HG02973 (cell line): Measurements from ENCODE around the gene CCRL2.
"Not testable (repeated sequence)": the region's sequence is repeated elsewhere in the genome, so short reads cannot be mapped to it uniquely, and the experiment has no call there.

Source experiments
- ATAC-seq: cut with Tn5 transposase; IDR thresholded peaks from one replicate; pipeline ENCODE4 v1.9.1; 2021; ENCODE audit warnings: moderate library complexity; ENCODE audit not compliant: unreplicated experiment

The CCRL2 gene

DNA sequence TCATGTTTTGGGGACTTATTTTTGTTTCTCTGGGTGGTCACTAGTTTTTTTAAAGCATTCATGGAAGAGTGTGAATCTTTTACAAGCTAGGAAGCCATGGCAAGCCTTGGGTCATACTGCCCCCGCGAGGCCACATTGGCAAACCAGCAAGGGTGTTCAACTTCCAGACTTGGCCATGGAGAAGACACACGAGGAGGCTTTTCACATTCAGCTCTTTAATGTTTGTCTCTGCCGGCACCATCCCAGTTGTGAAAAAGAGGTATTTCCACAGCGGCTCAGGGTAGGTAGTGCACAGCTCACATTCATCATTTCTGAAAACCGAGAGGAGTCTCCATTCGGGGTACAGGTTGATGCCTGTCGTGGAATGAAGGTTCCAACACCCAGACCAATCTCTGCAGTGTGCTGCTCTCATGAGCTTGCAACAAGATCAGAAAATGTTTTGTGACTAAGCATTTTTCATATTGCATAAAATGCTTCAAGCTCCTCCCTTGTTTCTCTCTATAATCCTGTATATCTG is 28.6 kb upstream of the CCRL2 start:
- ATAC-seq: no peak

DNA sequence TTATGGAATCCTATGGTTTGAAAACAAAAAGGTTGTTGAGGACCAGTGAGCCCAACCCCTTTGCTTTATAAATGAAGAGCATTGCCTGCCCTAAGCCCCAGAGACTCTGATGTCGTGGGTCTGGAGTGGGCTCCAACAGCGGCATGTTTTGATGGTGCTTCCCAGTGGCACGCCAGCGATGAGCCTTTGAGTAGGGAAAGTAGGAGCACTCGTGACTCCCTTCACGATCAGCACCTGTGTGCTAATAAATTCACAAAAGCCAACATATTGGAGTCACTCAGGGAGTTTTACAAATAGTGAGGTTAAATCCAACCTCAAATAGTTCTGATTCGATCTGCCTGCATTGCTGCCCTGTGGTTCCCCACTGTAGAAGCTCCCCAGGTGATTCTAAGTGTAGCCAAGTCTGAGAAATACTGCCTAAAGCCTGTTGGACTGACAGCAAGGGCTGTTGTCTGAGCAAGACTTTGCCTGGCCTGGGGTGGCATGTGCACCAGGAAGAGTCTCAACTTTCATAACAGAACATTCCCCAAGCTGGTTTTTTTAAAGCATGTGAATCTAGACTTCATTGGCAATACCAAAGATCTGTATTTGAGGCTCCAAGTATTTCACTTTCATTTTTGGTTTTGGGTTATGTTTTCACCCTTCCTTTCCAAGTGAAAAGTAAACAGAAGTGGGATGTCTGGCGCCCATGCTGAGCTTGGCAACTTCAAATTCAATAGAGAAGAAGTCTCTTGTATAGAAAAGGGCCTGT is 26.4 kb upstream of the CCRL2 start:
- no peak for ATAC-seq

DNA sequence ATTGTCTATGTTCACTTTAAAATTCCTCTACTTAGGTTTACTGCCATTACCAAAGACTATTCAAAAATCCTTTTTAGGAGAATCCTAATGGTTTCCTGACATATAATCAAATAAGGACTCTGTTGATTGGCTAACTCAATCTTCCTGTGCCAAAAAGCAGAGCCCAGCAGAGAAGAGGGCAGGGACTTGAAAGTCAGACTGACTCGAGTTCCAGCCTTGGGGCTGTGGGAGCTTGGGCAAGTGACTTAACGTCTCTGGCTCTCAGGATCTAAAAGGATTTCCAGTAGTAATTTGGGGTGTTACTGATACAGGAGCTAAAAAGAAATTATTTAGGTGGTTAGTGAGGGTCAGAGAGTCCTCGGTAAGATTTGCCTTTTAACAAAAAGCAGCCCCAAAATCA is 25.4 kb upstream of the CCRL2 start:
- ATAC-seq: no peak

DNA sequence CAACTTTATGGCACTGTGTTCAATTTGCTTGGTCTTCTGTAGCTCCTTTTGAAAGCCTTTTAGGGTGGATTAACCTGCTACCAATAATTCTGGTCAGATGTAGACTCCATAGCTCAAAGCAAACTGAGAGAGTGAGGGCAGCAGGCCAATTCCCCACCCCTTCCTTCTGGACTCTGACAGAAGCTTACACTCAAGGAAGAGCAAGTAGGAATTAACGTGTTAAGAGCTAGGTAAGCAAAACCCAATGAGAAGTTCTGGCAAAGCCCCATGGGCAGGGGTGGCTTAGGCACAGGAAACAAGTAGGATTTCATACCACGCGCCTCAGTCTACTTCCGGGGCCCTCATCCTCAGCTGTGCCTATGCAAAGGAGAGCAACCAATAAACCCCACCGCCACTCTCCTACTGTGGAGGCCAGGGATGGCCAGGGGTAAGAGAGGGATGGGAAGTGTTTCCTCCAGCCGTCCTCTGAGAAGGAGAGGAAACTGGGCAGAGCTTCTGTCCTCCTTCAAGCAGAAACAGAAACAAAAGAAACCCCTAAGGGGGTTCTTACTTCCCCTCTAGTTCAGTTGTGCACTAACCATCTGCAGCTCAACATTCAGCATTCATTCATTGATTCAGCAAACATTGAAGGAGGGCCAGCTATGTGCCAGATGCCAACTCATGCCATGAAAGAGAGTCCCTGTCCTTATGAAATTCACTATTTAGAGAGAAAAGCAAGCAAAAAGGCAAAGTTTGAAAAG is 23.7 kb upstream of the CCRL2 start:
- ATAC-seq: no peak

DNA sequence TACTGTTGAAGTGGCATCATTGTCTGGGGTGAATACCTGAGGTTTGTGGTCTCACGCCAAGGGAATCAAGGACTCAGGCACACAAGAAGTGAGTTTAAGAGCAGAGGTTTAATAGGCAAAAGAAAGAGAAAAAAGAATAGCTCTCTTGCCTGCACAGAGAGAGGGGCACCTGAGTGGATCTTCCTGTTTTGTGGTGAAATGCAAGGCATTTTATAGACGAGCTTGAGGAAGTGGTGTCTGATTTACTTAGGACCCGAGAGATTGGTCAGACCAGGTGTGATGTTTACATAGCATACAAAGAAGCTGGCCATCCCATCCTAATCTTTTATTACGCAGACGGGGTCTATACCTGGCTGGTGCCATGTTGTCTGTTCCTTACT is 23.1 kb upstream of the CCRL2 start:
- no peak for ATAC-seq

DNA sequence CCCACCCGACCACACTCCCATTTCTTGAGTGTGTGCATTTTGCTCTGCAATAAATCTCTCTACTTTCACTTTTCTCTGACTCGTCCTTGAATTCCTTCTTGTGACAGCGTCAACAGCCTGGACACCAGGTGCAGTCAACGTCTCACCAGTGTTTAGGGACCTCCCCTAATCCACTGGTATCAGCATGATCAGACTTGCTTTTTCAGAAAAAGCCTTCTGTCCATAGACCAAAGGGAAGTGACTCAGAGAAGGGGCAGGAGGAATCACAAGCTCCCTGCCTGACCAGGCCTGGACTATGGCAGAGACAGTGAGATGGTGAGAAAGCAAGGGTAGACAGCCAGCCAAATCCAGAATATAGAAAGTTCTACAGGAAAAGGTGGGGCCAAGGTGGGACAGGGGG is 20.9 kb upstream of the CCRL2 start:
- no peak for ATAC-seq

DNA sequence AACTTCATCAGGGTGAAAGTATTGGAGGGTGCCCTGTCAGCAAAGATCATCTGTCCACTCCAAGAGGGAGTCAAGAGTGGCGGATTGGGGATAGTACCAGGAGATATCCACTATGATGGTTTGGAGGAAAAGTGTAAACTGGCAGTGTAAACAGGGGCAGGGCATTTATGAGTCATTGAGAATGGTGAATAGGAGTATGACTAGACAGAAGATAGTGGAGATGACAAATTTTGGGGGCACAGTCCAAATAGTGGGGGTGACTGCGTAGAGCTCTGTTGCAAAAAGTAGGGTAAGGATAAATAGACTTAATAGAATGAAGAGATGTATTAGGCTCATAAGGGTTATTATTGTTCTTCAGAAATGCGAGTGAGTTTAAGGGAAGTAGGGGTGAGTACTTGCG is 18.2 kb upstream of the CCRL2 start:
- not testable (repeated sequence) for ATAC-seq

DNA sequence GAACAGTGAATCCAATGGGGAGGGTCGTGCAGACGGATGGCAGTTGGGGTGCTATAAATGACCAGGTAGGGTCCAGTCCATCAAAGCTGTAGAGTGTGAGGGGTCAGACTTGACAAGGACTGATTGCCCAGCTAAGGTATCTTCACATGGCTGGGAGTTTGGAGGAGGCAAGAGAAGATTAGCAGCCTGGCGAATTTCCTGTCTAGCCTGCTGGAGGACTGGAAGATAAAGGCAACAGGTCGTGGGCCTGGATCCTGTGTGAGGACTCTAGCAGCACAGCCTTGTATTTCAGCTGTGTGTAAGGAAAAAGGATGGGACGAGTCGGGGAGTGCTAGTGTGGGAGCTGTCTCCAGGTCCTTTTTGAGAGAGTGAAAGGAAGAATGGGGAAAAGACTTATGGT is 17.8 kb upstream of the CCRL2 start:
- no peak for ATAC-seq

DNA sequence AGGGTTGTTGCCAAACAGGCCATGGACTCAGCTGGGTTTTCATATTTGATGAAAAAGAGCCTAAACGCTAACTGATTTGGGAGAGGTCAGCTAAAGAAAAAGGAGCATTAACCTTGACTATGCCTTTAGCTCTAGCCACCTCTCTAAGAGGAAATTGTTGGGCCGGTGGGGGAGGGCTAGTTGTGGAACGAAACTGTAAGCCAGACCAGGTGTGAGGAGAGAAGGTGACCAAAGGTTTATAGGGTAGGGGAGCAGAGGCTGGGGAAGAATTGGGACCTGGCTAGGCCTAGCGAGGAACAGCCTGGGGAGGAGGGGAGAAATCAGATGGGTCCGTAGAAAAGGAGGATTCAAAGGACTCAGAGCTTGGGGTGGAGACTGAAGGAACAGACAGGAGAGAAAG is 15.5 kb upstream of the CCRL2 start:
- not testable (repeated sequence) for ATAC-seq

DNA sequence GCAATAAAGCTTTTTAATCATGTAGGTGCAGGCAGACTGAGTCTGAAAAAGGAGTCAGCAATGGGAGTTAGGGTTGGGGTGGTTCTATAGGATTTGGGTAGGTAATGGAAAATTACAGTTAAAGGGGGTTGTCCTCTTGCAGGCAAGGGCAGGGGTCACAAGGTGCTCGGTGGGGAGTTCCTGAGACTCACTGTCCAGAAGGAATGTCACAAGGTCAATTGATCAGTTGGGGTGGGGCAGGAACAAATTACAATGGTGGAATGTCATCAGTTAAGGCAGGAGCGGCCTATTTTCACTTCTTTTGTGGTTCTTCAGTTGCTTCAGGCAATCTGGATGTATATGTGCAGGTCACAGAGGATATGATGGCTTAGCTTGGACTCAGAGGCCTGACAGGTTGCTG is 14.0 kb upstream of the CCRL2 start:
- ATAC-seq: no peak

DNA sequence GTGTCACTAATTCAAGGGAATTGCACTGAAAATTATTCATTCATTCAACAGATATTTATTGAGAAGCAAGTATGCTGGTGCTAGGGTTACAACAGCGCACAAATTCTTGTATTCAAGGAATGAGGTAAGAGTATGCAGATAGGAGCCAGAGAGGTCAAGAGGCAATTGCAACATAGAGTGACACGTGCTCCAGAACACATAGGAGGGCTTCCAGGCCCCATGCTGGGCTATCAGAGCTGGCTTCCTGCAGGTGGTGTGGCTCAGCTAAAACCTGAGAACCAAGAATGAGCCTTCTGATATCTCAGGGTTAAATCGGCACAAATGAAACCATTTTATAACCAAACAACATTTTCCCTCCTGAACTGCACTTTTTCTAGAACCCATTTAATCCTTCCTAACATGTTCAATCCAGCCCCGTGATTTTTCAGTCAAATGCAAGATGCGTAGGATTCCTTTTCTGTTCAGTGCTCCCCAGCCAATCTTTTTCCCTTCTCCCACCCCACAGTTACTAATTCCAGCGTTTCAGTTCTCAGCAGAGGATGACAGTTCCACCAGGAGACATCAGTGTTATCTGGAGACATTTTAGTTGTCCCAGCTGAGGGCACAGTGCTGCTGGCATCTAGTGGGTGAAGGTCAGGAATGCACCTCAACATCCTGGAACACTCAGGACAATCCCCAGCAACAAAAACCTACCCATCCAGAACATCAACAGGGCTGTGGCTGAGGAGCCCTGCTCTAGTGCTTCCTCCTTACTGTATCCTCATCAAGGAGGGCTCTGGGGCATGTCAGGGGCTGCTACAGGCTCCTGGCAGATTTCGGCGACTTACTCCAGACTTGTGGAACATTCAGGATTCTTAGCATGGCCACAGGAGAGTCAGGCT is 13.3 kb upstream of the CCRL2 start:
- ATAC-seq: no peak

DNA sequence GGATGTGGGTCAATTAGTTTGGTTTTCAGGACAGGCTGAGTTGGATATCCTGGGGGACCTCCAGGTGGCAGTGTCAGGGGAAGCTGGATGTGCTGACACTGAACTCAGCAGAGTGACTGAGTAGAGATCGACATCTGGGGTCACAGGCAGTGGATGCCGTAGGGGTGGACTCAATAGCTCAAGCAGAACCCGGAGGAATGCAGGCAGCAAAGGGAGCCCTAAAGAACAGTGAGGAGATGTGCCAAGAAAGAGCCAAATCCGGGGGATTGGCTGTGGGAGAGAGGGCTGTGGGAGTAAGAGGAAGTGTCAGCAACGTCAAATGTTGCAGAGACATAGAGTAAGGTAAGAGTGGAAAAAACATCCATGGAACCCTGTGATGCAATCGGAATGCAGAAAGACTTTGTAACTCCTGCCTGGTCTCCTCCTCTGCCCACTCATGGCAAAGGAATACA is 11.8 kb upstream of the CCRL2 start:
- no peak for ATAC-seq

DNA sequence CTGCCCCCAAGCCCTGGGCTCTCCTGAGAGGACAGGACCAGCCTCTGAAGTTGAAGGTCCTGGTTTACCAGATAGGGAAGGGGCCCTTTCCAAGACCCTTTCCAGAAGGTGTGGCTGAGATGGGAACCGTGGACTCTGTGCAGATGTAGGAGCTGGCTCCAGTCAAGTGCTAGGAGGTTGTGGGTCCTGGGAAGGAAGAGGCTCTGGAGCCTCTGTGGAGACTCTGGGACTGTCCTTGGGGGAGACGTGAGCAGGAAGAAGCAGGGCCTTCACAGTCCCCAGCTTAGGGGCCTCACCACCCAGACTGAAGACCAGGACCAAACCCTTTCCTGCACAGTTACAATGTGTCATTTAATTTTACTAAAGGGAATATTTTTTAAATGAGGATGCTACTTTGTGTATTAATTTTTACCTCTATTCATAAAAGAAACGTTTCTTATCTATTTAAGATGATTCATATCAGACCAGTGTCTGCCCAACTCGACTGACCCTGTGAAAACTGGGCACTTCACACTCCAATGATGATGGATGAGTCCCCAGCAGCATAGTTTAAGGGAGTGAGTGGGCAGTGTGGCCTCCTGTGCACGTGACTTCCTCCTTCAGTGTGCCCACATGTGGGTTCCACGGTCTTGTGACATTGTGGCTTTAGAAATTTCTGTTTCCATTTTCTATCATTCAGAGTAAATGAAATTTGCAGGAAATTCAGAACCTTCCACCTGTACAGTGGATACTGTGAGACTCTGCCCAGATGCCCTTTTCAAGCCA is 11.1 kb upstream of the CCRL2 start:
- no peak for ATAC-seq

DNA sequence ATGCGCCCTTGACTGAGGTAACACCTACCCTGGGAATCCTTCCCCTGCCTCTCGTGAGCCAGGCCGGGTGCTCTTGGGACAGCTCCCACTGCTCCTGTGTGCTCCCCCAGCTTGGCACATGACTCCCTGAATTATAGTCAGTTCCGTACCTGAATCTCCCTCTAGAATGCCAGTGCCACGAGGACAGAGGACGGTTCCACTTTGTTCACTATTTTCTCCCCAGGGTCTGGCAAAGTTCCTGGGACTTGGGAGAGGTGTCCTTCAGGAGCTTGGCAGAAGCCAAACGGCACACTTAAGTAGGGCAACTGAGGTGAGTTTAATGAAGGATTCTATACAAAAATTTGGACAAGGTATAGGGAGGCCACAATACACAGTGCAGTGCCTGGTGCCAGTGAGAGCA is 9.9 kb upstream of the CCRL2 start:
- ATAC-seq: no peak

DNA sequence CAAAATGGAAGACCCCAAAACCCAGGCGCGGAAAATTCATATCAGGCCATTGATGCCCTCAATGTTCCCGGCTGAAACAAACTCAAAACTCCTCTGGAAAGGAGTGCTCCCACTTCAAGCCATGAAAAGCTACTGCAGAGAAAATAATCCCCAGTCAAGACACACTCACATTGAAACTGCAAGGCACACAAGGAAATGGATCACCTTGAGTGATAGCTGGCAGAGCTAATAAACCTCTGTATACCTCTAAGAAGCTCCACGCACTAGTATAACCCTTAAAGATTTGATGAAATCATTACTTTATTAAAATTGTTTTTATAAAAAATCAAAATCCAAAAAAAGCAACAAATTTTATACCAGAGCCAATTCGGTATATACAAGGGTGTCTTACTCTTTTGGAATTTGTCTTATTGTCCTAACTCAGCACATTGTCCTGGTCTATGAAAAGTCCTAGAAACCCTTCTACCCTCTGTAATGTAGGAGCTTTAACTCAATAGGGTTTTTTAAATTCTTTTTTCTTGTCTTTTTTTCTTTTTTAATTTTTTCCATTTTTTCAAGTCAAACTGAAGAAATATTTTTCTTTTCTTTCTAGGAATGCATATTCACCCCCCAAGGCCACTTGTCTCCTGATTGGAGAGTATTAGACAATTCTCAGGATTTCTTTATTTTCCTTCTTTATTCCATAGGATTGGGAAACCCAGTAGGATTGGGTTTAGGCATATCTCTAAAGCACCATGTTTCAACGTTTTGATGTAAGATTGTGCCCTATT is 8.7 kb upstream of the CCRL2 start:
- no peak for ATAC-seq

DNA sequence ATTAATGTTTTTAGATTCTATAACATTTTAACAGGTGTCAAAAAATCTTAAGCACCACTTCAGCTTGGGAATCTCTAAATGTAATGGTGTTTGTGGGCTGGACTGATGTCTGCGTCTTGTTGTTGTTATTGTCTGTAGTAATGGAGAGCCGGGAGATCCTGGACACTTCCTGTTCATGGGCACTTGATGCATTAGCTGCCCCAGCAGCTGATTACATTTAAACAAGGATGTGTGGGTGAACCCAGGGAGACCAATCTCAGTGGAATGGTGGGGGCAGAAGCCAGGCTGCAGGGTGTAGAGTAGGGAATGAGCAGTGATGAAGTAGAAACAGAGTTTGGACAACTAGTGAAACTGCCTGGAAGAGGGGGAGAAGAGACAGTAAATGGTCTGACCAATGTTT is 8.0 kb upstream of the CCRL2 start:
- no peak for ATAC-seq

DNA sequence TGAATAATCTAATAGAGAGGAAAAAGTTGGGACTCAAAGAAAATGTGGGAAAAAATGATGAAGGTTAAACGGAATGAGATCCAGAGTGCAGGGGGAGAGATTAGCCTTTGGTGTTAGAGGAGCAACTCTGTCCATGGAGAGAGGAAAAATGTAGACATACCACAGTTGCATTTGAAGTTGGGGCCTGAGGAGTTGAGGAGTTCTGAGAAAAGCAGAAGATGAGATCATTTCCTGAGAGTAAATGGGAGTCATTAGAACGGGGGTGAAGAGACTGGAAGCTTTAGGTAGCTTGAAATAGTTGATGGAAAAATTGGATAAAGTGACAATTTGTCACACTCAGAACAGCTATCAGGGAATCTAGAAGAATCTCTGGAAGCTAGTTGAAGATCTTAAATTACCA is 7.5 kb upstream of the CCRL2 start:
- ATAC-seq: no peak

DNA sequence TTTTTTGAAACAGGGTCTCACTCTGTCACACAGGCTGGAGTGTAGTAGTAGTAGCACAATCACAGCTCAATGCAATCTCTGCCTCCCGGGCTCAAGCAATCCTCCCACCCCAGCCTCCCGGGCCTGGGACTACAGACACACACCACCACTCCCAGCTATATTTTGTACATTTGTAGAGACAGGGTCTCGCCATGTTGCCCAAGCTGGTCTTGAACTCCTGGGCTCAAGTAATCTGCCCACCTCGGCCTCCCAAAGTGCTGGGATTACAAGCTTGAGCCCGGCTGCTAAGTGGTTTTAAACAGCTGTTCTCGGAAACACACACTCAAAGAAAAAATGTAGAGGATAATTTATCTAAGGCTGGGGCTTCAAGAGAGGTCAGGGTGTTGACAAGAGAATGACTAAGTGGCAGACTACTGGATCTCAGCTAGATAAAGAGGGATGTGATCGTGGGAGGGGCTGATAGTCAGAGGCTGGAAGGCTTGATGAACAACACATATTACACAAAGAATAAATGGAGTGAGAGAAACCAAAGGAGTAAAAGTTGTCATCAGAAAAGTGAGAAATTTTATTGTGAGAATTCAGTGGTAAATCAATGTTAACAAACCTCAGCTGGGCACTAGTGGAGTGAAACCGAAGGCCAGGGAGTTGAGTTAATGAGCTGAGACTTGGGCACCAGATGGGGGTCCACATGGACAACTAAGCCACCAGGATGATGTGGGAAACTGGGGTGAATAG is 6.9 kb upstream of the CCRL2 start:
- ATAC-seq: no peak

DNA sequence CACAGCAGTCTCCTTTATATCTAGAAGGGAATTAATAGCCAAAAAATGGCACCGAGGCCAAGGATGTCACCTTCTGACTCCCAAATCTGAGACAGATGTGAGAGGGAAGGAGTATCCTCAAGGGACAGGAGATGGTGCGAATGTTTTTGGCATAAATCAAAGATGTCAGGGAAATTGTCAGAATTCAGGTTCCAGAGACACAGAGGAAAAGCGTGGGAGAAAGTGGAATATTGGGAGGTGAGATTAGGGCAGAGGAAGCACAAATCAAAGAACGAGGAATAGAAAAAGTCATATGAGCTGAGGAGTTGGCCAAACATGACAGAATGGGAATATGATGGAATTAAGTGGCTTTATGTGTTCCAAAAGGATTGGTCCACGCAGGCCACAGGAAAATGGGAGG is 6.2 kb upstream of the CCRL2 start:
- ATAC-seq: no peak
